Activated CD4-positive, alpha-beta T cell treated with anti-CD3 and anti-CD28 coated beads, Interleukin-2, amount 50 U/mL, for 24 hours (primary cell): ENCODE data around the gene COL6A1.

Experiments
- DNase-seq, 2 donors: peaks; one replicate each; pipeline ENCODE4 v3.0.0-alpha.2; 2020; ENCODE audit warnings: low read depth in 1 of 2, low spot score in 1 of 2

The COL6A1 gene

GRCh38 chr21:45981151-45982091 is at the start of gene COL6A1:
COL6A1 (plus strand) TSS chr21:45981770; CDS start chr21:45981851, 81 bp downstream.
- DNase-seq = peak in 1 of 2 donors; percentile 27

- DNase-seq = no peak
These were observed 48.6 kb upstream of the COL6A1 start for GRCh38 chr21:45932922-45933502.

GRCh38 chr21:45934085-45934484 is 47.5 kb upstream of the COL6A1 start:
- DNase-seq = no peak

GRCh38 chr21:45934554-45934953 is 47.0 kb upstream of the COL6A1 start:
- no peak for DNase-seq

- DNase-seq = no peak
These were observed 45.9 kb upstream of the COL6A1 start for GRCh38 chr21:45935628-45936027.

GRCh38 chr21:45937721-45938452 is 43.7 kb upstream of the COL6A1 start:
- no peak for DNase-seq

GRCh38 chr21:45938453-45938755 is 43.2 kb upstream of the COL6A1 start:
- DNase-seq = no peak

- no peak for DNase-seq
These were observed 42.6 kb upstream of the COL6A1 start for GRCh38 chr21:45938811-45939520.

- no peak for DNase-seq
These were observed 42.0 kb upstream of the COL6A1 start for GRCh38 chr21:45939521-45940045.

- DNase-seq = no peak
These were observed 41.5 kb upstream of the COL6A1 start for GRCh38 chr21:45940091-45940490.

- no peak for DNase-seq
These were observed 40.8 kb upstream of the COL6A1 start for GRCh38 chr21:45940621-45941337.

- no peak for DNase-seq
These were observed 40.2 kb upstream of the COL6A1 start for GRCh38 chr21:45941338-45941710.

- DNase-seq = no peak
These were observed 39.6 kb upstream of the COL6A1 start for GRCh38 chr21:45941717-45942546.

GRCh38 chr21:45942755-45943629 is 38.6 kb upstream of the COL6A1 start:
- no peak for DNase-seq

- no peak for DNase-seq
These were observed 37.7 kb upstream of the COL6A1 start for GRCh38 chr21:45943630-45944540.

GRCh38 chr21:45944601-45945000 is 37.0 kb upstream of the COL6A1 start:
- DNase-seq = no peak

- no peak for DNase-seq
These were observed 36.3 kb upstream of the COL6A1 start for GRCh38 chr21:45945066-45945867.
